ENCODE results near the gene BRD4.

DNA sequence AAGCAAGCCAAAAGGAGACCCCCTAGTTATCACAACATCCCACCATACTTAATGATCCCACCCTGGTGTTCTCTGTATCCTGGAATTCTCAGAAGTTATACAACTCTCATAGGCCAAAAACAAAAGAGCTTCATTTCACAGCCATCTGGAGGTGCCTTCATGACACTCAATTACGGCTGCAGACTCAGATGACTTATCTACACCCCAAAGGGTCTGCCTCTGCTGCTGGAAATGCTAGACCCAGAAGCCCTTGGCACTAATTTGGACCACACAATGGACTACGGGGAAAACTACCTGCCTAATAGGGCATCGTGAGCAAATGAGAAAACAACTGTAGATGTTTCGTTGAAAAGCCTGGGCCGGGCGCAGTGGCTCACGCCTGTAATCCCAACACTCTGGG is 40.2 kb downstream of the BRD4 start:
- TF ChIP-seq POLR2AphosphoS5 (IDR thresholded peaks at IDR 0.05), result no peak
- TF ChIP-seq, protein P1, sequence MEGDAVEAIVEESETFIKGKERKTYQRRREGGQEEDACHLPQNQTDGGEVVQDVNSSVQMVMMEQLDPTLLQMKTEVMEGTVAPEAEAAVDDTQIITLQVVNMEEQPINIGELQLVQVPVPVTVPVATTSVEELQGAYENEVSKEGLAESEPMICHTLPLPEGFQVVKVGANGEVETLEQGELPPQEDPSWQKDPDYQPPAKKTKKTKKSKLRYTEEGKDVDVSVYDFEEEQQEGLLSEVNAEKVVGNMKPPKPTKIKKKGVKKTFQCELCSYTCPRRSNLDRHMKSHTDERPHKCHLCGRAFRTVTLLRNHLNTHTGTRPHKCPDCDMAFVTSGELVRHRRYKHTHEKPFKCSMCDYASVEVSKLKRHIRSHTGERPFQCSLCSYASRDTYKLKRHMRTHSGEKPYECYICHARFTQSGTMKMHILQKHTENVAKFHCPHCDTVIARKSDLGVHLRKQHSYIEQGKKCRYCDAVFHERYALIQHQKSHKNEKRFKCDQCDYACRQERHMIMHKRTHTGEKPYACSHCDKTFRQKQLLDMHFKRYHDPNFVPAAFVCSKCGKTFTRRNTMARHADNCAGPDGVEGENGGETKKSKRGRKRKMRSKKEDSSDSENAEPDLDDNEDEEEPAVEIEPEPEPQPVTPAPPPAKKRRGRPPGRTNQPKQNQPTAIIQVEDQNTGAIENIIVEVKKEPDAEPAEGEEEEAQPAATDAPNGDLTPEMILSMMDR (IDR thresholded peaks at IDR 0.05), result no peak
- no peak for TF ChIP-seq EP300 (IDR thresholded peaks at IDR 0.05)
- TF ChIP-seq POLR2A (IDR thresholded peaks at IDR 0.05; ENCODE audit: low read depth), result no peak

Data from esophagus muscularis mucosa (tissue), 4 donors.